Esophagus squamous epithelium (tissue), 4 donors: ENCODE measurements around the gene PLA2R1.

Experiments used
- POLR2A ChIP-seq, 4 donors: fragments of 450-650 bp; IDR thresholded peaks; one replicate each; pipeline ENCODE4 v1.6.1; 2017; ENCODE audit warnings: antibody characterized with exemption in 4 of 4, mild to moderate bottlenecking in 4 of 4, moderate library complexity in 3 of 4
- TF ChIP-seq, protein P1 (sequence below), 6 experiments: fragments of 450-650 bp in 4 of 6; fragments of 200-600 bp in 2 of 6; sonication (generic) in 2 of 6; IDR thresholded peaks; one replicate each; pipeline ENCODE4 v1.5.1; 2016 to 2019; ENCODE audit warnings: antibody characterized with exemption in 6 of 6, mild to moderate bottlenecking in 4 of 6, moderate library complexity in 4 of 6

DNA sequence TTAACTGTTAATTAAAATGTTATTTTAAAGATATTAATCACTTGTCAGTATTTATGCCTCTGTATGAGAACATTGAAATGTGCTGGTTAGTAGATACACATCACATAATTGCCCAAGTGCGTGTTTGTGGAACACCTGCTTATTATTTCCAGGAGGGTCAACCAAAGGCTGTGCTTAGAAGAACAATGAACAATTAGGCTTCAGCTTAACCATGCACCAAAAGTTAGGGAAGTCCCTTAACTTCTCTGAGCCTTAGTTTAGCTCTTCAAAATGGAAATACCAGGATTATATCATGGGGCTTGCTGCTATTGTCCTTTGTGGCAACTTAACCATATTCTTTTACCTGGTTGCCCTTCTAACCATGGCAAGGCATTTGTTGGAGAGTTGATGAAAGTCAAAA is 43.0 kb upstream of the PLA2R1 start:
- TF ChIP-seq, protein P1, sequence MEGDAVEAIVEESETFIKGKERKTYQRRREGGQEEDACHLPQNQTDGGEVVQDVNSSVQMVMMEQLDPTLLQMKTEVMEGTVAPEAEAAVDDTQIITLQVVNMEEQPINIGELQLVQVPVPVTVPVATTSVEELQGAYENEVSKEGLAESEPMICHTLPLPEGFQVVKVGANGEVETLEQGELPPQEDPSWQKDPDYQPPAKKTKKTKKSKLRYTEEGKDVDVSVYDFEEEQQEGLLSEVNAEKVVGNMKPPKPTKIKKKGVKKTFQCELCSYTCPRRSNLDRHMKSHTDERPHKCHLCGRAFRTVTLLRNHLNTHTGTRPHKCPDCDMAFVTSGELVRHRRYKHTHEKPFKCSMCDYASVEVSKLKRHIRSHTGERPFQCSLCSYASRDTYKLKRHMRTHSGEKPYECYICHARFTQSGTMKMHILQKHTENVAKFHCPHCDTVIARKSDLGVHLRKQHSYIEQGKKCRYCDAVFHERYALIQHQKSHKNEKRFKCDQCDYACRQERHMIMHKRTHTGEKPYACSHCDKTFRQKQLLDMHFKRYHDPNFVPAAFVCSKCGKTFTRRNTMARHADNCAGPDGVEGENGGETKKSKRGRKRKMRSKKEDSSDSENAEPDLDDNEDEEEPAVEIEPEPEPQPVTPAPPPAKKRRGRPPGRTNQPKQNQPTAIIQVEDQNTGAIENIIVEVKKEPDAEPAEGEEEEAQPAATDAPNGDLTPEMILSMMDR (IDR thresholded peaks at IDR 0.05), result no peak
- TF ChIP-seq POLR2A (IDR thresholded peaks at IDR 0.05), result no peak
